HCT116 (cell line): ENCODE data around the gene SLC2A4. TPM values are rescaled to one million over a fixed set of nuclear protein-coding genes. Genes with fewer than 3 reads are reported as not detected.

Source experiments
- ATAC-seq: fragments of 200-7000 bp; cut with Tn5 transposase; 2 replicates; pipeline ENCODE4 v1.9.1; 2020; ENCODE audit warnings: mild to moderate bottlenecking, moderate library complexity
- BruUV-seq: library from RNA; stranded (reverse); fragments of 400-500 nt; replicated peaks from 2 replicates; lab custom pipeline; 2021; lab: Mats Ljungman, UMichigan
- CTCF ChIA-PET: fragments of 300-600 bp; sonication (Branson Sonifier 250); formaldehyde crosslinking; loops from one replicate; lab custom pipeline; 2021; ENCODE audit warnings: antibody characterized with exemption; lab: Charles Lee
- POLR2A ChIA-PET: fragments of 300-600, 350-600 bp; sonication (Branson Sonifier 250); formaldehyde crosslinking; loops from one replicate; lab custom pipeline; 2021; ENCODE audit warnings: antibody characterized with exemption; lab: Charles Lee
- RAD21 ChIA-PET, 2 experiments: fragments of 300-600 bp; sonication (Branson Sonifier 250); formaldehyde crosslinking; loops; one replicate each; lab custom pipeline; 2023; ENCODE audit warnings: low total read pairs in 2 of 2; ENCODE audit not compliant: uncharacterized antibody in 2 of 2, unreplicated experiment in 2 of 2, low non-redundant PET in 1 of 2; lab: Charles Lee
- DNase-seq: peaks from one replicate; pipeline ENCODE4 v3.0.0-alpha.2; 2010; ENCODE audit warnings: low read depth, low spot score
- H2AFZ ChIP-seq: fragments of 200-600 bp; shearing (Covaris generic), sonication (generic); 2 replicates; pipeline ENCODE4 v1.6.1; 2017; ENCODE audit warnings: low read depth, mixed run types, mixed read lengths, antibody characterized with exemption, low read length; ENCODE audit not compliant: poor library complexity, severe bottlenecking
- H3K27ac ChIP-seq: 2 replicates; pipeline ENCODE4 v1.5.1; 2012; ENCODE audit warnings: low read depth, low read length
- H3K27me3 ChIP-seq: fragments of 200-600 bp; sonication (generic); 2 replicates; pipeline ENCODE4 v1.6.1; 2016; ENCODE audit warnings: mixed run types, low read length, mixed read lengths; ENCODE audit not compliant: insufficient read depth
- H3K36me3 ChIP-seq, 2 experiments: fragments of 200-500 bp in 1 of 2; fragments of 200-600 bp in 1 of 2; sonication (Bioruptor generic) in 1 of 2; sonication (generic) in 1 of 2; 2 replicates each; pipeline versions ENCODE4 v1.5.1 to v1.6.1; 2014 to 2016; ENCODE audit warnings: low read length in 2 of 2, inconsistent platforms in 1 of 2, mixed read lengths in 1 of 2, mixed run types in 1 of 2; ENCODE audit not compliant: insufficient read depth in 2 of 2, control insufficient read depth in 1 of 2
- H3K4me1 ChIP-seq, 2 experiments: fragments of 200-600 bp in 1 of 2; sonication (generic) in 1 of 2; 2 replicates each; pipeline versions ENCODE4 v1.5.1 to v1.6.1; 2012 to 2017; ENCODE audit warnings: low read length in 2 of 2, inconsistent platforms in 1 of 2, mild to moderate bottlenecking in 1 of 2, mixed read lengths in 1 of 2, mixed run types in 1 of 2, moderate library complexity in 1 of 2; ENCODE audit not compliant: insufficient read depth in 2 of 2, control insufficient read depth in 1 of 2
- H3K4me2 ChIP-seq: fragments of 200-600 bp; sonication (generic); 2 replicates; pipeline ENCODE4 v1.6.1; 2017; ENCODE audit warnings: mixed run types, low read length, mixed read lengths
- H3K4me3 ChIP-seq, 2 experiments: fragments of 200-600 bp in 1 of 2; sonication (generic) in 1 of 2; replicated peaks in 1 of 2; 2 replicates each; pipeline ENCODE4 v1.5.1; 2011 to 2016; ENCODE audit warnings: low read length in 2 of 2, control low read depth in 1 of 2, low read depth in 1 of 2, mild to moderate bottlenecking in 1 of 2, mixed read lengths in 1 of 2, mixed run types in 1 of 2
- H3K79me2 ChIP-seq: fragments of 200-600 bp; sonication (generic); 2 replicates; pipeline ENCODE4 v1.6.1; 2017; ENCODE audit warnings: mild to moderate bottlenecking, mixed run types, low read length, moderate library complexity, mixed read lengths; ENCODE audit not compliant: insufficient read depth
- H3K9ac ChIP-seq: fragments of 200-600 bp; sonication (generic); 2 replicates; pipeline ENCODE4 v1.6.1; 2016; ENCODE audit warnings: low read length, mixed read lengths
- H3K9me2 ChIP-seq: fragments of 200-600 bp; sonication (generic), shearing (Covaris generic); 2 replicates; pipeline ENCODE4 v1.6.1; 2017; ENCODE audit warnings: mixed run types, mild to moderate bottlenecking, moderate library complexity; ENCODE audit not compliant: insufficient read depth
- H3K9me3 ChIP-seq, 2 experiments: fragments of 200-500 bp in 1 of 2; fragments of 200-600 bp in 1 of 2; sonication (Bioruptor generic) in 1 of 2; sonication (generic) in 1 of 2; 2 replicates each; pipeline ENCODE4 v1.6.1; 2014 to 2017; ENCODE audit warnings: low read length in 2 of 2, mixed read lengths in 2 of 2, inconsistent platforms in 1 of 2, low read depth in 1 of 2, mild to moderate bottlenecking in 1 of 2, mixed run types in 1 of 2, moderate library complexity in 1 of 2; ENCODE audit not compliant: control insufficient read depth in 1 of 2, insufficient read depth in 1 of 2
- H4K20me1 ChIP-seq: fragments of 200-600 bp; sonication (generic), shearing (Covaris generic); 2 replicates; pipeline ENCODE4 v1.6.1; 2017; ENCODE audit warnings: mixed run types, mild to moderate bottlenecking, moderate library complexity; ENCODE audit not compliant: insufficient read depth
- CEBPB ChIP-seq: IDR thresholded peaks from 2 replicates; pipeline ENCODE4 v1.6.1; 2012; ENCODE audit warnings: low read depth
- EGR1 ChIP-seq: IDR thresholded peaks from 2 replicates; pipeline ENCODE4 v1.6.1; 2012; ENCODE audit warnings: low read depth
- FOSL1 ChIP-seq: IDR thresholded peaks from 2 replicates; pipeline ENCODE4 v1.6.1; 2012; ENCODE audit warnings: low read depth
- JUND ChIP-seq: IDR thresholded peaks from 2 replicates; pipeline ENCODE4 v1.6.1; 2012
- POLR2A ChIP-seq: IDR thresholded peaks from 2 replicates; pipeline ENCODE4 v1.7.0; 2011; ENCODE audit warnings: borderline replicate concordance; ENCODE audit not compliant: insufficient read depth, insufficient read length; ENCODE audit errors: extremely low read depth
- POLR2AphosphoS5 ChIP-seq: IDR thresholded peaks from 2 replicates; pipeline ENCODE4 v1.6.1; 2011; ENCODE audit warnings: mild to moderate bottlenecking, low read depth, low read length, moderate library complexity
- RAD21 ChIP-seq: IDR thresholded peaks from 2 replicates; pipeline ENCODE4 v1.6.1; 2012; ENCODE audit warnings: low read depth, mild to moderate bottlenecking
- SIN3A ChIP-seq: IDR thresholded peaks from 2 replicates; pipeline ENCODE4 v1.6.1; 2012; ENCODE audit warnings: low read depth
- SP1 ChIP-seq: IDR thresholded peaks from 2 replicates; pipeline ENCODE4 v1.6.1; 2012; ENCODE audit warnings: low read depth
- SRF ChIP-seq: IDR thresholded peaks from 2 replicates; pipeline ENCODE4 v1.6.1; 2012; ENCODE audit warnings: low read depth
- TCF7L2 ChIP-seq: IDR thresholded peaks from 2 replicates; pipeline ENCODE4 v1.7.0; 2011; ENCODE audit warnings: borderline replicate concordance, inconsistent platforms; ENCODE audit not compliant: insufficient read depth, insufficient read length; ENCODE audit errors: extremely low read depth
- YY1 ChIP-seq: IDR thresholded peaks from 2 replicates; pipeline ENCODE4 v1.6.1; 2011; ENCODE audit warnings: low read length, low read depth, moderate library complexity, mild to moderate bottlenecking; ENCODE audit not compliant: insufficient replicate concordance; ENCODE audit errors: extremely low read depth
- ZFX ChIP-seq: fragments of 450-650 bp; IDR thresholded peaks from 2 replicates; pipeline ENCODE4 v1.6.1; 2017
- ZNF274 ChIP-seq: fragments of 200-500 bp; sonication (Bioruptor generic); IDR thresholded peaks from 2 replicates; pipeline ENCODE4 v1.6.1; 2014; ENCODE audit warnings: mild to moderate bottlenecking, low read depth, low read length, inconsistent platforms
- intact Hi-C: fragments of 100-400 bp; cut with micrococcal nuclease; formaldehyde crosslinking; loops from 2 replicates; pipeline ENCODE4 v1.10.0; 2022
- total RNA-seq: library from RNA; stranded (reverse); gene quantifications from one replicate; pipeline ENCODE4 v1.2.1, GENCODE V29; 2021; ENCODE audit not compliant: unreplicated experiment
- TF ChIP-seq, protein P1 (sequence below): IDR thresholded peaks from 2 replicates; pipeline ENCODE4 v1.6.1; 2012
- TF ChIP-seq, protein P2 (sequence below), 3 experiments: fragments of 200-600 bp in 1 of 3; sonication (generic) in 1 of 3; IDR thresholded peaks in 2 of 3; conservative IDR thresholded peaks in 1 of 3; 2 replicates each; pipeline ENCODE4 v1.5.1; 2012 to 2017; ENCODE audit warnings: low read depth in 2 of 3, low read length in 2 of 3, antibody characterized with exemption in 1 of 3, borderline replicate concordance in 1 of 3, control low read depth in 1 of 3, mild to moderate bottlenecking in 1 of 3, mixed read lengths in 1 of 3, mixed run types in 1 of 3, moderate library complexity in 1 of 3; ENCODE audit not compliant: insufficient read depth in 1 of 3
- TF ChIP-seq, protein P3 (sequence below): IDR thresholded peaks from 2 replicates; pipeline ENCODE4 v1.6.1; 2011; ENCODE audit warnings: mild to moderate bottlenecking, low read length, moderate library complexity; ENCODE audit not compliant: insufficient replicate concordance; ENCODE audit errors: extremely low read depth
- TF ChIP-seq, protein P4 (sequence below): IDR thresholded peaks from 2 replicates; pipeline ENCODE4 v1.6.1; 2012

Gene SLC2A4
- total RNA-seq, 1 experiment from 2014 or later: 2.5 TPM

DNA sequence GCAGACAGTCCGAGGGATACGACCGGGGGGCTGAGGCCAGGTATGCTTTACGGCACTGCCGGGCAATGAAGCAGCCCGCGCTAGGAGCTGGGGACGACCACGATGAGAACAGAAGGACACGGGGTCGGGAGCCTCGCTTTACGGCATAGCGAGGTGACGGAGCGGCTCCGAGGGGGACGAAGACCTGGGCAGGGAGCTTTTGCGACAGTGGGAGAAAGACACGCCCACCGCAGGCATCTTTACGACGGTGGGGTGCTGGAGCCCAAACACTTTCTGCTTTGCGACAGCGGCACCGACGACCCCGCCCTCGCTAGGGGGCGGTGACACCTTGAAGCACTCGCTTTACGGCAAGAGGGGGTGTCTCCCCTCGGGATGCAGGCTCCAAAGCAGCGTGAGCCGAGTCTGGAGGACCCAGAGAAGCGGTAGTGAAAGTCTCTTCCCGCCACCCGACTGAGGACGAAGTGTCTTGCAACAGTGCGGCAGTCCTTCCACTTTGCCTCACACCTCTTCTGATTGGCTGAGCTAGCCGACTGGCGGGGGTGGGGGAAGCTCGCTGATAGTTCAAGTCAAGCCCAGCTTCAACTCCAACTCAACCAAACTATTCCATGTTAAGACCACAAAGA is 48.0 kb downstream of the SLC2A4 start (continued):
- no peak for TF ChIP-seq YY1
- no peak for TF ChIP-seq SRF
- TF ChIP-seq, protein P1, sequence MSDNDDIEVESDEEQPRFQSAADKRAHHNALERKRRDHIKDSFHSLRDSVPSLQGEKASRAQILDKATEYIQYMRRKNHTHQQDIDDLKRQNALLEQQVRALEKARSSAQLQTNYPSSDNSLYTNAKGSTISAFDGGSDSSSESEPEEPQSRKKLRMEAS: peak; percentile 73; the same call in 1 of the 2 replicates

DNA sequence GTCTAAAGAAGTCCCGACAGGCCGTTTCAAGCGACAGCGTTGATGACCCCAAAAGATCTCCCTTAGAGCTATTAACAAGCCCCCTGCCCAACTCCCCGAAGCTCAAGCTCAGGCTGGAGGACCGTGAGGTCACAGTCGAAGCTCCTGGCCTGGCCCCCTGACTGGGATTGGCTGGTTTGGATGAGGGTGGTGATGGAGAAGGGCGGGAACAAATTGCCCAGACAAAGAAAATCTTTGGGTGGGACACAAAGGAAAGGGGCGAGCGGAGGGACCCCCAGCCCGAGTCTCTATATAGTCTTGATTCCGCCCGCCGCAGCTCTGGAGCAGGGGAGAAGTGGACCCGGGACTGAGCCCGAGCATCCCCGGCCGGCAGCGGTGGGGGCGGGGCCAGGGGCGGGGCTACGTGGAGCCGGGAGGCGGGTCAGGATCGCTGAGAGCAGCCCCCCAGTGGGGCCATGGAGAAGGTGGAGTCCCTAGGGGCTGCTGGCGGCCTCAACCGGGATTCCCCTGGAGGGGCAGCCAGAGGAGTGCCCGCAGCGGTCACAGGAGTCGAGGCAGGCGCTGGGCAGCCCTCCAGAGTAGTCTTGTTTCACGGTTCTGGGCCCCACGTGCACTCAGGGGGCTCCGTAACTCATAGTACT is 48.6 kb downstream of the SLC2A4 start:
- Histone ChIP-seq H3K9me2 (no peaks in the 10 kb centered on the region), H3K4me3 (peak overlapping the region; percentile 98 to 99), H2AFZ (no peak overlapping the region), H3K9me3 (no peaks in the 10 kb centered on the region), H3K4me2 (peak overlapping the region; percentile 77), H3K9ac (peak overlapping the region; percentile 93), H4K20me1 (no peaks in the 10 kb centered on the region), H3K4me1 (peaks cover 3 to 29% of the 10 kb centered on the region in 2 experiments; a peak in 3 of 4 replicates), H3K79me2 (peaks cover 20% of the 10 kb centered on the region; the same call in 1 of the 2 replicates), H3K36me3 (peaks cover 0 to 6% of the 10 kb centered on the region in 2 experiments; a peak in 2 of 4 replicates), H3K27ac (peak overlapping the region; percentile 81), H3K27me3 (no peaks in the 10 kb centered on the region)
- ChIA-PET CTCF (interaction anchor here (0.7 to 2.2 kb wide), 12 partner anchors 9 to 284 kb away, joined by 3 to 12 read pairs (median 6); partner anchors contain the start of genes ACADVL, DLG4, GPS2 and SENP3), POLR2A (interaction anchor here (0.8 to 2.0 kb wide), 13 partner anchors 15 to 843 kb away, joined by 3 to 11 read pairs (median 5); partner anchors contain the start of genes ACADVL, DLG4, GABARAP and MPDU1)
- DNase-seq: peak; percentile 64
- peak; percentile 80 for ATAC-seq
- intact Hi-C loops: no loop called here
- TF ChIP-seq TCF7L2 (no peak), POLR2AphosphoS5 (no peak), EGR1 (no peak), ZFX (no peak), CEBPB (no peak), FOSL1 (no peak), RAD21 (no peak), ZNF274 (no peak), YY1 (no peak), SP1 (no peak), JUND (no peak), POLR2A (no peak), SIN3A (no peak)
- TF ChIP-seq, protein P1: no peak
- TF ChIP-seq, protein P2, sequence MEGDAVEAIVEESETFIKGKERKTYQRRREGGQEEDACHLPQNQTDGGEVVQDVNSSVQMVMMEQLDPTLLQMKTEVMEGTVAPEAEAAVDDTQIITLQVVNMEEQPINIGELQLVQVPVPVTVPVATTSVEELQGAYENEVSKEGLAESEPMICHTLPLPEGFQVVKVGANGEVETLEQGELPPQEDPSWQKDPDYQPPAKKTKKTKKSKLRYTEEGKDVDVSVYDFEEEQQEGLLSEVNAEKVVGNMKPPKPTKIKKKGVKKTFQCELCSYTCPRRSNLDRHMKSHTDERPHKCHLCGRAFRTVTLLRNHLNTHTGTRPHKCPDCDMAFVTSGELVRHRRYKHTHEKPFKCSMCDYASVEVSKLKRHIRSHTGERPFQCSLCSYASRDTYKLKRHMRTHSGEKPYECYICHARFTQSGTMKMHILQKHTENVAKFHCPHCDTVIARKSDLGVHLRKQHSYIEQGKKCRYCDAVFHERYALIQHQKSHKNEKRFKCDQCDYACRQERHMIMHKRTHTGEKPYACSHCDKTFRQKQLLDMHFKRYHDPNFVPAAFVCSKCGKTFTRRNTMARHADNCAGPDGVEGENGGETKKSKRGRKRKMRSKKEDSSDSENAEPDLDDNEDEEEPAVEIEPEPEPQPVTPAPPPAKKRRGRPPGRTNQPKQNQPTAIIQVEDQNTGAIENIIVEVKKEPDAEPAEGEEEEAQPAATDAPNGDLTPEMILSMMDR (IDR thresholded peaks at IDR 0.05 in 2 of 3, conservative IDR thresholded peaks at IDR 0.05 in 1 of 3; ENCODE audit: borderline replicate concordance in 1 of 3, insufficient read depth in 1 of 3, low read depth in 2 of 3, low read length in 2 of 3): no peak
- TF ChIP-seq, protein P3, sequence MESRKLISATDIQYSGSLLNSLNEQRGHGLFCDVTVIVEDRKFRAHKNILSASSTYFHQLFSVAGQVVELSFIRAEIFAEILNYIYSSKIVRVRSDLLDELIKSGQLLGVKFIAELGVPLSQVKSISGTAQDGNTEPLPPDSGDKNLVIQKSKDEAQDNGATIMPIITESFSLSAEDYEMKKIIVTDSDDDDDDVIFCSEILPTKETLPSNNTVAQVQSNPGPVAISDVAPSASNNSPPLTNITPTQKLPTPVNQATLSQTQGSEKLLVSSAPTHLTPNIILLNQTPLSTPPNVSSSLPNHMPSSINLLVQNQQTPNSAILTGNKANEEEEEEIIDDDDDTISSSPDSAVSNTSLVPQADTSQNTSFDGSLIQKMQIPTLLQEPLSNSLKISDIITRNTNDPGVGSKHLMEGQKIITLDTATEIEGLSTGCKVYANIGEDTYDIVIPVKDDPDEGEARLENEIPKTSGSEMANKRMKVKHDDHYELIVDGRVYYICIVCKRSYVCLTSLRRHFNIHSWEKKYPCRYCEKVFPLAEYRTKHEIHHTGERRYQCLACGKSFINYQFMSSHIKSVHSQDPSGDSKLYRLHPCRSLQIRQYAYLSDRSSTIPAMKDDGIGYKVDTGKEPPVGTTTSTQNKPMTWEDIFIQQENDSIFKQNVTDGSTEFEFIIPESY: no peak
- TF ChIP-seq, protein P4, sequence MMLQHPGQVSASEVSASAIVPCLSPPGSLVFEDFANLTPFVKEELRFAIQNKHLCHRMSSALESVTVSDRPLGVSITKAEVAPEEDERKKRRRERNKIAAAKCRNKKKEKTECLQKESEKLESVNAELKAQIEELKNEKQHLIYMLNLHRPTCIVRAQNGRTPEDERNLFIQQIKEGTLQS: no peak
- TF ChIP-seq, all 23 proteins: peak for 0
- BruUV-seq: TSS peak; percentile 69
- RAD21 ChIA-PET: interaction anchor here in 1 of 2 experiments (0.8 kb wide), 2 partner anchors 14 to 74 kb away, joined by 3 to 5 read pairs; partner anchors contain the start of gene TMEM256
